Calu3 (cell line): ENCODE results near the gene ZNF141. TPM values are rescaled to one million over a fixed set of nuclear protein-coding genes. Genes with fewer than 3 reads are reported as not detected.

Source experiments
- BruUV-seq: library from RNA; stranded (reverse); fragments of 400-500 nt; replicated peaks from 2 replicates; lab custom pipeline; 2021; lab: Mats Ljungman, UMichigan
- CTCF ChIA-PET: fragments of 300-600 bp; sonication (Branson Sonifier 250); formaldehyde crosslinking; loops from one replicate; lab custom pipeline; 2022; ENCODE audit warnings: antibody characterized with exemption; lab: Charles Lee
- DNase-seq: peaks from one replicate; pipeline ENCODE4 v3.0.0; 2022
- H3K27ac Mint-ChIP-seq: one replicate; pipeline ENCODE4 v1.8.0; 2022; ENCODE audit warnings: mixed read lengths; ENCODE audit not compliant: unreplicated experiment
- H3K27me3 Mint-ChIP-seq: one replicate; pipeline ENCODE4 v1.8.0; 2022; ENCODE audit warnings: mixed read lengths; ENCODE audit not compliant: unreplicated experiment
- H3K36me3 Mint-ChIP-seq: one replicate; pipeline ENCODE4 v1.8.0; 2022; ENCODE audit warnings: mild to moderate bottlenecking, moderate library complexity, mixed read lengths; ENCODE audit not compliant: insufficient read depth, unreplicated experiment
- H3K4me1 Mint-ChIP-seq: one replicate; pipeline ENCODE4 v1.8.0; 2022; ENCODE audit warnings: mild to moderate bottlenecking, low read depth, mixed read lengths; ENCODE audit not compliant: unreplicated experiment
- H3K4me3 Mint-ChIP-seq: one replicate; pipeline ENCODE4 v1.8.0; 2022; ENCODE audit warnings: mild to moderate bottlenecking, low read depth, moderate library complexity, mixed read lengths; ENCODE audit not compliant: unreplicated experiment
- H3K9me3 Mint-ChIP-seq: one replicate; pipeline ENCODE4 v1.8.0; 2022; ENCODE audit warnings: low read depth, mixed read lengths; ENCODE audit not compliant: unreplicated experiment
- intact Hi-C: fragments of 100-400 bp; cut with micrococcal nuclease; formaldehyde crosslinking; loops from one replicate; pipeline ENCODE4 v1.10.0; 2022; ENCODE audit not compliant: unreplicated experiment
- total RNA-seq: library from RNA; stranded (reverse); gene quantifications from 2 replicates; pipeline ENCODE4 v1.2.3, GENCODE V29; 2022
- TF ChIP-seq, protein P1 (sequence below): fragments of 200-600 bp; IDR thresholded peaks from one replicate; pipeline ENCODE4 v1.8.0; 2022; ENCODE audit warnings: antibody characterized with exemption; ENCODE audit not compliant: unreplicated experiment

Gene ZNF141
- total RNA-seq, 1 experiment from 2014 or later = 18.1 TPM

DNA sequence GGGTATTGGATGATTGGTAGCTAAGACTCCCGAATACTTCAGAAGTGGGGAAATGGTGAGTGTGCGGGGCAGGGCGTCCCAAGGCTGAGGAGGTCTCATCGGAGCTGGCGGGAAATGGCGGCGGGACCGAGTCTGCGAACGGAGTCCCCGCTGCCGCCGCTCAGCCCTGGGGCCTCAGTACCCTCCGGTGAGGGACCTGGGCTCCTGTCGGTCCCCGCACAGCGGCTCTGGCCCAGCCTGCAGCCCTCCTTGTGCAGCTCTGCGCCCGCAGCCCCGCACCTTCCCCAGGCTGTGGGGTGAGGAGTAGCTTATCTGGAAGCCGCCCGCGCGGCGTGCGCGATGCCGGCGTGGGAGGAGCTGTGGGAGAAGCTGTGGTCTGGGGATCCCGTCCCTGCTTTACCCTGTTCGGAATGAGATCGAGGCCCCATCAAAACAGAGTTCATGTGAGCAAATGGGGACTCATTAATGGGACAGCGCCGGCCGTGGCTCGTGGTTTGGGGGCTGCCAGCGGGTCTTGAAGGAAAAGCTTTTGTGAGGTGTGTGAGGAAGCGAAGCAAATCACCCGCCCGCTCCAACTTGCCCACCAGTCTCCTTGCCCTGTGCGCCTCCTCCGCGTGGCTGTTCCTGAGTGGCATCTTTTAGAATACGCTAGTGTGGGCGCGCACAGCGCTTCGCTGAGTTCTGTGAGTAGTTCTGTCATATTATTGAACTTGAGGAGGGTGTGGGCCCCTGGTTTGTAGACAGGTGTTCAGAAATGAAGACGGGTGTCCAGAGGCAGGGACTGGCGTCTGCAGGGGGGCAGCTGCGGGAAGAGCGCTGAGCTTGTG, 531 bp downstream of the ZNF141 start:
- Mint-ChIP-seq H3K4me1 (peaks cover 15% of the 10 kb centered on the region), H3K27me3 (no peaks in the 10 kb centered on the region), H3K27ac (peak overlapping the region; percentile 77), H3K4me3 (peak overlapping the region; percentile 96), H3K9me3 (peaks cover 8% of the 10 kb centered on the region), H3K36me3 (peaks cover 35% of the 10 kb centered on the region)
- intact Hi-C loops = no loop called here
- TF ChIP-seq, protein P1, sequence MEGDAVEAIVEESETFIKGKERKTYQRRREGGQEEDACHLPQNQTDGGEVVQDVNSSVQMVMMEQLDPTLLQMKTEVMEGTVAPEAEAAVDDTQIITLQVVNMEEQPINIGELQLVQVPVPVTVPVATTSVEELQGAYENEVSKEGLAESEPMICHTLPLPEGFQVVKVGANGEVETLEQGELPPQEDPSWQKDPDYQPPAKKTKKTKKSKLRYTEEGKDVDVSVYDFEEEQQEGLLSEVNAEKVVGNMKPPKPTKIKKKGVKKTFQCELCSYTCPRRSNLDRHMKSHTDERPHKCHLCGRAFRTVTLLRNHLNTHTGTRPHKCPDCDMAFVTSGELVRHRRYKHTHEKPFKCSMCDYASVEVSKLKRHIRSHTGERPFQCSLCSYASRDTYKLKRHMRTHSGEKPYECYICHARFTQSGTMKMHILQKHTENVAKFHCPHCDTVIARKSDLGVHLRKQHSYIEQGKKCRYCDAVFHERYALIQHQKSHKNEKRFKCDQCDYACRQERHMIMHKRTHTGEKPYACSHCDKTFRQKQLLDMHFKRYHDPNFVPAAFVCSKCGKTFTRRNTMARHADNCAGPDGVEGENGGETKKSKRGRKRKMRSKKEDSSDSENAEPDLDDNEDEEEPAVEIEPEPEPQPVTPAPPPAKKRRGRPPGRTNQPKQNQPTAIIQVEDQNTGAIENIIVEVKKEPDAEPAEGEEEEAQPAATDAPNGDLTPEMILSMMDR = no peak
- no peak for DNase-seq
- CTCF ChIA-PET = interaction anchor here (0.6 kb wide), 1 partner anchor 213 kb away, joined by 7 read pairs; no protein-coding TSS in a partner anchor
- no TSS peak for BruUV-seq

DNA sequence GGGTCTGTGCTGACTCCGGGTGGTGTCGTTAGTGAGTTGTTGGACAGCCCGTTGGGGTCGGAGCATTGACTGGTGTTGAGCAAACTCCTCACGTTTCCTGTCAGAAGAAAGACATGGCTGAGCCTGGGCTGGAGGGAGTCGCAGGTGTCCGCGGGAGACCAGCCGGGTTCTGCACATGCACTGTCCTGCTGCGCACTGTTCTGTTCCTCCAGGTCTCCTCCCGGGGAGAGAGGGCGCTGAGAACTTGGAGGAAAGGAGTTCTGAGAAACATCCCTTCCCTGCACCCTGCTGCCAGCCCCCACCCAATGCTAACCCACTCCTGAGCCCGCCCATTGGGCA, 1.1 kb downstream of the ZNF141 start:
- BruUV-seq = no TSS peak
- CTCF ChIA-PET = no interaction called here
- peaks cover 8% of the 10 kb centered on the region for H3K9me3 Mint-ChIP-seq

DNA sequence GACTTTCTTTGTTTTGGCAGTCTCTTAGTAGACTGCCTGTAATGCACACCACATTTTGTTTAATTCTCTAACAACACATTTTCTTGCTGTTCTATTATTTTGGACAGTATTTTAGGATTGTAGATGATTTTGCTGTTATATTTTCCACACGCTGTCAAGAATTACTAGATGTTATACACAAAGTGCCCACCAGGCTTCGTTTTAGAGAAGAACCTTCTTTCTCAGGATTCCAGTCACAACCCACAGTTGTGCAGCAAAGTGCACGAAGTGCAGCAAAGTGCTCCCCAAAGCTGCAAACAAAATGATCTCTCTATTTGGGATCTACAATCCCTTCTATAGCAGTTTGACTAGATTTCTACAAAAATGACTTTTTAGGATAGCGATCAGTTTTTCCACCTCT, 2.4 kb downstream of the ZNF141 start:
- no TSS peak for BruUV-seq
- Mint-ChIP-seq H3K9me3 (peaks cover 6% of the 10 kb centered on the region), H3K27ac (no peak overlapping the region), H3K27me3 (no peaks in the 10 kb centered on the region), H3K4me3 (peak overlapping the region; percentile 21), H3K4me1 (peaks cover 15% of the 10 kb centered on the region), H3K36me3 (peaks cover 37% of the 10 kb centered on the region)
- TF ChIP-seq, protein P1 = no peak
- intact Hi-C loops = no loop called here
- DNase-seq = no peak
- CTCF ChIA-PET = no interaction called here

More for the DNA sequence above, 1.1 kb downstream of the ZNF141 start:
- TF ChIP-seq, protein P1 = no peak
- H3K27ac Mint-ChIP-seq = peak overlapping the region; percentile 77
- no peaks in the 10 kb centered on the region for H3K27me3 Mint-ChIP-seq
- H3K4me3 Mint-ChIP-seq = peak overlapping the region; percentile 96
- DNase-seq = peak; percentile 14
- H3K4me1 Mint-ChIP-seq = peaks cover 15% of the 10 kb centered on the region
- H3K36me3 Mint-ChIP-seq = peaks cover 35% of the 10 kb centered on the region
- intact Hi-C loops = no loop called here

DNA sequence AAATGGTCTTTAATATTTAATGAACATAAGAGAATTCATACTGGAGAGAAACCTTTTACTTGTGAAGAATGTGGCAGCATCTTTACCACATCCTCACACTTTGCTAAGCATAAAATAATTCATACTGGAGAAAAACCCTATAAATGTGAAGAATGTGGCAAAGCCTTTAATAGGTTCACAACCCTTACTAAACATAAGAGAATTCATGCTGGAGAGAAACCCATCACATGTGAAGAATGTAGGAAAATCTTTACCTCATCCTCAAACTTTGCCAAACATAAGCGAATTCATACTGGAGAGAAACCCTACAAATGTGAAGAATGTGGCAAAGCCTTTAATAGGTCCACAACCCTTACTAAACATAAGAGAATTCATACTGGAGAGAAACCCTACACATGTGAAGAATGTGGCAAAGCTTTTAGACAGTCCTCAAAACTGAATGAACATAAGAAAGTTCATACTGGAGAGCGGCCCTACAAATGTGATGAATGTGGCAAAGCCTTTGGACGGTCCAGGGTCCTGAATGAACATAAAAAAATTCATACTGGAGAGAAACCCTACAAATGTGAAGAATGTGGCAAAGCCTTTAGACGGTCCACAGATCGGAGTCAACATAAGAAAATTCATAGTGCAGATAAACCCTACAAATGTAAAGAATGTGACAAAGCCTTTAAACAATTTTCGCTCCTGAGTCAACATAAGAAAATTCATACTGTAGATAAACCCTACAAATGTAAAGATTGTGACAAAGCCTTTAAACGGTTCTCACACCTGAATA, 35.6 kb downstream of the ZNF141 start:
- Mint-ChIP-seq H3K36me3 (peaks cover 16% of the 10 kb centered on the region), H3K9me3 (peaks cover 8% of the 10 kb centered on the region), H3K4me3 (no peak overlapping the region), H3K27ac (no peak overlapping the region), H3K27me3 (no peaks in the 10 kb centered on the region), H3K4me1 (no peaks in the 10 kb centered on the region)
- intact Hi-C loops = no loop called here
- BruUV-seq = no TSS peak
- TF ChIP-seq, protein P1 = no peak
- DNase-seq = no peak
- CTCF ChIA-PET = no interaction called here
